HL-60 (cell line): Measurements from ENCODE around the gene PIP4K2A.

Experiments used
- DNase-seq, 2 experiments: peaks; one replicate each; pipeline ENCODE4 v3.0.0-alpha.2; 2010 to 2020; ENCODE audit warnings: low read depth in 1 of 2, low spot score in 1 of 2
- H3K27ac ChIP-seq: fragments of 250-450 bp; sonication (Bioruptor Pico); replicated peaks from 2 replicates; pipeline ENCODE4 v1.5.1; 2020; ENCODE audit warnings: mild to moderate bottlenecking, moderate library complexity
- H3K27me3 ChIP-seq: fragments of 250-450 bp; sonication (Bioruptor Pico); 2 replicates; pipeline ENCODE4 v1.5.1; 2021; ENCODE audit warnings: mild to moderate bottlenecking, moderate library complexity; ENCODE audit not compliant: insufficient read depth, poor library complexity, severe bottlenecking
- H3K4me3 ChIP-seq: replicated peaks from 2 replicates; pipeline ENCODE4 v1.5.1; 2011; ENCODE audit warnings: mild to moderate bottlenecking, control low read depth, low read length; ENCODE audit not compliant: insufficient read depth
- CTCF ChIP-seq: IDR thresholded peaks from one replicate; pipeline ENCODE4 v1.5.1; 2011; ENCODE audit warnings: low read length, control low read depth, inconsistent platforms; ENCODE audit not compliant: insufficient read depth
- GABPA ChIP-seq: IDR thresholded peaks from 2 replicates; pipeline ENCODE4 v1.6.1; 2012; ENCODE audit warnings: low read depth
- POLR2AphosphoS5 ChIP-seq: IDR thresholded peaks from 2 replicates; pipeline ENCODE4 v1.6.1; 2012; ENCODE audit warnings: low read depth
- REST ChIP-seq: IDR thresholded peaks from 2 replicates; pipeline ENCODE4 v1.6.1; 2012; ENCODE audit warnings: low read depth; ENCODE audit not compliant: insufficient replicate concordance
- SPI1 ChIP-seq: IDR thresholded peaks from 2 replicates; pipeline ENCODE4 v1.6.1; 2012; ENCODE audit warnings: low read depth, mild to moderate bottlenecking, borderline replicate concordance

The PIP4K2A gene

GRCh38 chr10:22561909-22562308, 152.5 kb downstream of the PIP4K2A start:
- DNase-seq = no peak
- Histone ChIP-seq H3K27ac (no peak overlapping the region), H3K4me3 (no peak overlapping the region), H3K27me3 (no peaks in the 10 kb centered on the region)
- TF ChIP-seq GABPA (no peak), REST (no peak), POLR2AphosphoS5 (no peak), CTCF (no peak), SPI1 (no peak)

GRCh38 chr10:22560913-22561239, 153.5 kb downstream of the PIP4K2A start:
- TF ChIP-seq GABPA = no peak
- DNase-seq = no peak
- H3K4me3 ChIP-seq = no peak overlapping the region
- H3K27me3 ChIP-seq = no peaks in the 10 kb centered on the region
- no peak overlapping the region for H3K27ac ChIP-seq

GRCh38 chr10:22560096-22560912, 154.1 kb downstream of the PIP4K2A start:
- Histone ChIP-seq H3K27ac (no peak overlapping the region), H3K27me3 (no peaks in the 10 kb centered on the region), H3K4me3 (no peak overlapping the region)
- DNase-seq = no peak
- TF ChIP-seq GABPA (no peak), POLR2AphosphoS5 (no peak), CTCF (no peak), SPI1 (no peak), REST (no peak)

GRCh38 chr10:22557321-22557720, 157.1 kb downstream of the PIP4K2A start:
- Histone ChIP-seq H3K27me3 (no peaks in the 10 kb centered on the region), H3K27ac (no peak overlapping the region), H3K4me3 (no peak overlapping the region)
- TF ChIP-seq SPI1 (no peak), POLR2AphosphoS5 (no peak), GABPA (no peak), REST (no peak), CTCF (no peak)
- no peak for DNase-seq
